HG03432 (cell line): ENCODE data around the gene DMD.
"Not testable (repeated sequence)": the region's sequence is repeated elsewhere in the genome, so short reads cannot be mapped to it uniquely, and the experiment has no call there.

ENCODE experiments used
- ATAC-seq: cut with Tn5 transposase; IDR thresholded peaks from one replicate; pipeline ENCODE4 v1.9.1; 2021; ENCODE audit warnings: mild to moderate bottlenecking, moderate library complexity; ENCODE audit not compliant: unreplicated experiment

DMD gene

GRCh38 chrX:33156152-33156726 lies 55.1 kb downstream of the DMD start:
- ATAC-seq: no peak

- no peak for ATAC-seq
Observed at GRCh38 chrX:33149580-33149979, 61.8 kb downstream of the DMD start.

- no peak for ATAC-seq
Observed at GRCh38 chrX:33149085-33149484, 62.3 kb downstream of the DMD start.

GRCh38 chrX:33142331-33142730 lies 69.0 kb downstream of the DMD start:
- ATAC-seq: no peak

- ATAC-seq: no peak
Observed at GRCh38 chrX:33138677-33139249, 72.6 kb downstream of the DMD start.

GRCh38 chrX:33134164-33134563 lies 77.2 kb downstream of the DMD start:
- no peak for ATAC-seq

- no peak for ATAC-seq
Observed at GRCh38 chrX:33133320-33133719, 78.0 kb downstream of the DMD start.

GRCh38 chrX:33132569-33132968 lies 78.8 kb downstream of the DMD start:
- no peak for ATAC-seq

- ATAC-seq: no peak
Observed at GRCh38 chrX:33129607-33130006, 81.7 kb downstream of the DMD start.

GRCh38 chrX:33128048-33128805 lies 83.1 kb downstream of the DMD start:
- ATAC-seq: no peak

GRCh38 chrX:33126469-33126868 lies 84.9 kb downstream of the DMD start:
- ATAC-seq: no peak

GRCh38 chrX:33109858-33110257 lies 101.5 kb downstream of the DMD start:
- ATAC-seq: no peak

- no peak for ATAC-seq
Observed at GRCh38 chrX:33106737-33107136, 104.6 kb downstream of the DMD start.

- no peak for ATAC-seq
Observed at GRCh38 chrX:33095079-33095478, 116.3 kb downstream of the DMD start.

GRCh38 chrX:33087411-33087810 lies 123.9 kb downstream of the DMD start:
- no peak for ATAC-seq

GRCh38 chrX:33086886-33087285 lies 124.5 kb downstream of the DMD start:
- no peak for ATAC-seq

- no peak for ATAC-seq
Observed at GRCh38 chrX:33082371-33082770, 129.0 kb downstream of the DMD start.

GRCh38 chrX:33078273-33078672 lies 133.1 kb downstream of the DMD start:
- ATAC-seq: no peak

- not testable (repeated sequence) for ATAC-seq
Observed at GRCh38 chrX:33073660-33074059, 137.7 kb downstream of the DMD start.

GRCh38 chrX:33065415-33065814 lies 145.9 kb downstream of the DMD start:
- ATAC-seq: no peak

GRCh38 chrX:33062041-33062440 lies 149.3 kb downstream of the DMD start:
- ATAC-seq: no peak

- no peak for ATAC-seq
Observed at GRCh38 chrX:33053001-33053400, 158.3 kb downstream of the DMD start.
